HCT116 (cell line): ENCODE results near the gene ROS1.

ENCODE experiments used
- ELF1 ChIP-seq: IDR thresholded peaks from 2 replicates; pipeline ENCODE4 v1.6.1; 2012; ENCODE audit warnings: low read depth, borderline replicate concordance
- EZH2 ChIP-seq: fragments of 200-600 bp; sonication (generic); IDR thresholded peaks from 2 replicates; pipeline ENCODE4 v1.6.1; 2017; ENCODE audit warnings: antibody characterized with exemption, mixed run types
- MAX ChIP-seq: IDR thresholded peaks from 2 replicates; pipeline ENCODE4 v1.6.1; 2012
- POLR2A ChIP-seq: IDR thresholded peaks from 2 replicates; pipeline ENCODE4 v1.7.0; 2011; ENCODE audit warnings: borderline replicate concordance; ENCODE audit not compliant: insufficient read depth, insufficient read length; ENCODE audit errors: extremely low read depth
- POLR2AphosphoS5 ChIP-seq: IDR thresholded peaks from 2 replicates; pipeline ENCODE4 v1.6.1; 2011; ENCODE audit warnings: mild to moderate bottlenecking, low read depth, low read length, moderate library complexity
- YY1 ChIP-seq: IDR thresholded peaks from 2 replicates; pipeline ENCODE4 v1.6.1; 2011; ENCODE audit warnings: low read length, low read depth, moderate library complexity, mild to moderate bottlenecking; ENCODE audit not compliant: insufficient replicate concordance; ENCODE audit errors: extremely low read depth
- ZNF274 ChIP-seq: fragments of 200-500 bp; sonication (Bioruptor generic); IDR thresholded peaks from 2 replicates; pipeline ENCODE4 v1.6.1; 2014; ENCODE audit warnings: mild to moderate bottlenecking, low read depth, low read length, inconsistent platforms
- TF ChIP-seq, protein P1 (sequence below), 3 experiments: fragments of 200-600 bp in 1 of 3; sonication (generic) in 1 of 3; IDR thresholded peaks in 2 of 3; conservative IDR thresholded peaks in 1 of 3; 2 replicates each; pipeline ENCODE4 v1.5.1; 2012 to 2017; ENCODE audit warnings: low read depth in 2 of 3, low read length in 2 of 3, antibody characterized with exemption in 1 of 3, borderline replicate concordance in 1 of 3, control low read depth in 1 of 3, mild to moderate bottlenecking in 1 of 3, mixed read lengths in 1 of 3, mixed run types in 1 of 3, moderate library complexity in 1 of 3; ENCODE audit not compliant: insufficient read depth in 1 of 3
- TF ChIP-seq, protein P2 (sequence below): IDR thresholded peaks from 2 replicates; pipeline ENCODE4 v1.6.1; 2011; ENCODE audit warnings: mild to moderate bottlenecking, low read length, moderate library complexity; ENCODE audit not compliant: insufficient replicate concordance; ENCODE audit errors: extremely low read depth
- TF ChIP-seq, protein P3 (sequence below): IDR thresholded peaks from 2 replicates; pipeline ENCODE4 v1.6.1; 2012; ENCODE audit warnings: low read depth

DNA sequence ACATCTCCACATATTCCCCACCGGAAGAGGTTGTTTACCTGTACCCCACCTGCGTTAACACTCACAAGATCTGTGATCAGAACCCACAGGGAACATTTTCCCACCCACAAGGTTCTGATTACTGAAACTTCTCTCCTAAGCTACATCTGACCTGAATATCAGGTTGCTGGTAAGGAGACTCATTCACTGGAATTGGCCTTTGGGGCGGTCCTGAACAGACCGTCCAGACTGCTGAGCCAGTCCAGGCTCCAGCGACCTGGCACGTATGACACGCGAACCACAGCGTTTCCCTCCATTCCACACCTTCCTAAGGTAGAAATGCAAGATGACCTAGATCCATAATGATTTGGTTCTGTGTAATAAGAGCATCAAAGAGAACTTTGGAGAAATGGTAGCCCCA is 150.5 kb downstream of the ROS1 start:
- TF ChIP-seq, protein P1, sequence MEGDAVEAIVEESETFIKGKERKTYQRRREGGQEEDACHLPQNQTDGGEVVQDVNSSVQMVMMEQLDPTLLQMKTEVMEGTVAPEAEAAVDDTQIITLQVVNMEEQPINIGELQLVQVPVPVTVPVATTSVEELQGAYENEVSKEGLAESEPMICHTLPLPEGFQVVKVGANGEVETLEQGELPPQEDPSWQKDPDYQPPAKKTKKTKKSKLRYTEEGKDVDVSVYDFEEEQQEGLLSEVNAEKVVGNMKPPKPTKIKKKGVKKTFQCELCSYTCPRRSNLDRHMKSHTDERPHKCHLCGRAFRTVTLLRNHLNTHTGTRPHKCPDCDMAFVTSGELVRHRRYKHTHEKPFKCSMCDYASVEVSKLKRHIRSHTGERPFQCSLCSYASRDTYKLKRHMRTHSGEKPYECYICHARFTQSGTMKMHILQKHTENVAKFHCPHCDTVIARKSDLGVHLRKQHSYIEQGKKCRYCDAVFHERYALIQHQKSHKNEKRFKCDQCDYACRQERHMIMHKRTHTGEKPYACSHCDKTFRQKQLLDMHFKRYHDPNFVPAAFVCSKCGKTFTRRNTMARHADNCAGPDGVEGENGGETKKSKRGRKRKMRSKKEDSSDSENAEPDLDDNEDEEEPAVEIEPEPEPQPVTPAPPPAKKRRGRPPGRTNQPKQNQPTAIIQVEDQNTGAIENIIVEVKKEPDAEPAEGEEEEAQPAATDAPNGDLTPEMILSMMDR (IDR thresholded peaks at IDR 0.05 in 2 of 3, conservative IDR thresholded peaks at IDR 0.05 in 1 of 3; ENCODE audit: borderline replicate concordance in 1 of 3, insufficient read depth in 1 of 3, low read depth in 2 of 3, low read length in 2 of 3), result no peak
- no peak for TF ChIP-seq ELF1
- TF ChIP-seq, protein P2, sequence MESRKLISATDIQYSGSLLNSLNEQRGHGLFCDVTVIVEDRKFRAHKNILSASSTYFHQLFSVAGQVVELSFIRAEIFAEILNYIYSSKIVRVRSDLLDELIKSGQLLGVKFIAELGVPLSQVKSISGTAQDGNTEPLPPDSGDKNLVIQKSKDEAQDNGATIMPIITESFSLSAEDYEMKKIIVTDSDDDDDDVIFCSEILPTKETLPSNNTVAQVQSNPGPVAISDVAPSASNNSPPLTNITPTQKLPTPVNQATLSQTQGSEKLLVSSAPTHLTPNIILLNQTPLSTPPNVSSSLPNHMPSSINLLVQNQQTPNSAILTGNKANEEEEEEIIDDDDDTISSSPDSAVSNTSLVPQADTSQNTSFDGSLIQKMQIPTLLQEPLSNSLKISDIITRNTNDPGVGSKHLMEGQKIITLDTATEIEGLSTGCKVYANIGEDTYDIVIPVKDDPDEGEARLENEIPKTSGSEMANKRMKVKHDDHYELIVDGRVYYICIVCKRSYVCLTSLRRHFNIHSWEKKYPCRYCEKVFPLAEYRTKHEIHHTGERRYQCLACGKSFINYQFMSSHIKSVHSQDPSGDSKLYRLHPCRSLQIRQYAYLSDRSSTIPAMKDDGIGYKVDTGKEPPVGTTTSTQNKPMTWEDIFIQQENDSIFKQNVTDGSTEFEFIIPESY, result no peak
- no peak for TF ChIP-seq POLR2A
- TF ChIP-seq ZNF274, result no peak
- TF ChIP-seq, protein P3, sequence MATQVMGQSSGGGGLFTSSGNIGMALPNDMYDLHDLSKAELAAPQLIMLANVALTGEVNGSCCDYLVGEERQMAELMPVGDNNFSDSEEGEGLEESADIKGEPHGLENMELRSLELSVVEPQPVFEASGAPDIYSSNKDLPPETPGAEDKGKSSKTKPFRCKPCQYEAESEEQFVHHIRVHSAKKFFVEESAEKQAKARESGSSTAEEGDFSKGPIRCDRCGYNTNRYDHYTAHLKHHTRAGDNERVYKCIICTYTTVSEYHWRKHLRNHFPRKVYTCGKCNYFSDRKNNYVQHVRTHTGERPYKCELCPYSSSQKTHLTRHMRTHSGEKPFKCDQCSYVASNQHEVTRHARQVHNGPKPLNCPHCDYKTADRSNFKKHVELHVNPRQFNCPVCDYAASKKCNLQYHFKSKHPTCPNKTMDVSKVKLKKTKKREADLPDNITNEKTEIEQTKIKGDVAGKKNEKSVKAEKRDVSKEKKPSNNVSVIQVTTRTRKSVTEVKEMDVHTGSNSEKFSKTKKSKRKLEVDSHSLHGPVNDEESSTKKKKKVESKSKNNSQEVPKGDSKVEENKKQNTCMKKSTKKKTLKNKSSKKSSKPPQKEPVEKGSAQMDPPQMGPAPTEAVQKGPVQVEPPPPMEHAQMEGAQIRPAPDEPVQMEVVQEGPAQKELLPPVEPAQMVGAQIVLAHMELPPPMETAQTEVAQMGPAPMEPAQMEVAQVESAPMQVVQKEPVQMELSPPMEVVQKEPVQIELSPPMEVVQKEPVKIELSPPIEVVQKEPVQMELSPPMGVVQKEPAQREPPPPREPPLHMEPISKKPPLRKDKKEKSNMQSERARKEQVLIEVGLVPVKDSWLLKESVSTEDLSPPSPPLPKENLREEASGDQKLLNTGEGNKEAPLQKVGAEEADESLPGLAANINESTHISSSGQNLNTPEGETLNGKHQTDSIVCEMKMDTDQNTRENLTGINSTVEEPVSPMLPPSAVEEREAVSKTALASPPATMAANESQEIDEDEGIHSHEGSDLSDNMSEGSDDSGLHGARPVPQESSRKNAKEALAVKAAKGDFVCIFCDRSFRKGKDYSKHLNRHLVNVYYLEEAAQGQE, result no peak
- TF ChIP-seq POLR2AphosphoS5, result no peak
- TF ChIP-seq EZH2, result no peak
- TF ChIP-seq MAX, result no peak
- TF ChIP-seq YY1, result no peak
